NCI-H1436 treated with DMSO at 0.1 percent for 48 hours (cell line): ENCODE data around the gene MERTK.

Experiments used
- DNase-seq: peaks from one replicate; lab custom pipeline; 2025; lab: John Stamatoyannopoulos, UW

MERTK gene

GRCh38 chr2:112077814-112078213 lies 179.4 kb downstream of the MERTK start:
- DNase-seq, result no peak
